NT2/D1 (cell line): ENCODE data around the gene SERAC1.

ENCODE experiments used
- DNase-seq: peaks from one replicate; pipeline ENCODE4 v3.0.0-alpha.2; 2011; ENCODE audit warnings: low read depth, low spot score
- H3K27me3 ChIP-seq: 2 replicates; pipeline ENCODE4 v1.6.0; 2011; ENCODE audit warnings: mild to moderate bottlenecking; ENCODE audit not compliant: insufficient read length, insufficient read depth
- H3K36me3 ChIP-seq: 2 replicates; pipeline ENCODE4 v1.6.1; 2011; ENCODE audit warnings: mild to moderate bottlenecking, low read length, mixed read lengths; ENCODE audit not compliant: insufficient read depth, insufficient read length
- H3K4me1 ChIP-seq: 2 replicates; pipeline ENCODE4 v1.5.1; 2011; ENCODE audit not compliant: insufficient read depth, insufficient read length
- H3K4me3 ChIP-seq: 2 replicates; pipeline ENCODE4 v1.5.1; 2011; ENCODE audit warnings: low read depth; ENCODE audit not compliant: insufficient read length
- H3K9ac ChIP-seq: 2 replicates; pipeline ENCODE4 v1.6.0; 2011; ENCODE audit warnings: low read depth; ENCODE audit not compliant: insufficient read length
- H3K9me3 ChIP-seq: 2 replicates; pipeline ENCODE4 v1.5.1; 2011; ENCODE audit warnings: mild to moderate bottlenecking, low read length; ENCODE audit not compliant: insufficient read depth
- SUZ12 ChIP-seq: IDR thresholded peaks from 2 replicates; pipeline ENCODE4 v1.6.1; 2011; ENCODE audit not compliant: insufficient read length, insufficient read depth; ENCODE audit errors: extremely low read depth
- YY1 ChIP-seq: IDR thresholded peaks from 2 replicates; pipeline ENCODE4 v1.6.1; 2011; ENCODE audit not compliant: insufficient read length, insufficient read depth
- ZNF274 ChIP-seq: IDR thresholded peaks from 2 replicates; pipeline ENCODE4 v1.6.1; 2011; ENCODE audit warnings: mild to moderate bottlenecking, low read depth, low read length

The SERAC1 gene

DNA sequence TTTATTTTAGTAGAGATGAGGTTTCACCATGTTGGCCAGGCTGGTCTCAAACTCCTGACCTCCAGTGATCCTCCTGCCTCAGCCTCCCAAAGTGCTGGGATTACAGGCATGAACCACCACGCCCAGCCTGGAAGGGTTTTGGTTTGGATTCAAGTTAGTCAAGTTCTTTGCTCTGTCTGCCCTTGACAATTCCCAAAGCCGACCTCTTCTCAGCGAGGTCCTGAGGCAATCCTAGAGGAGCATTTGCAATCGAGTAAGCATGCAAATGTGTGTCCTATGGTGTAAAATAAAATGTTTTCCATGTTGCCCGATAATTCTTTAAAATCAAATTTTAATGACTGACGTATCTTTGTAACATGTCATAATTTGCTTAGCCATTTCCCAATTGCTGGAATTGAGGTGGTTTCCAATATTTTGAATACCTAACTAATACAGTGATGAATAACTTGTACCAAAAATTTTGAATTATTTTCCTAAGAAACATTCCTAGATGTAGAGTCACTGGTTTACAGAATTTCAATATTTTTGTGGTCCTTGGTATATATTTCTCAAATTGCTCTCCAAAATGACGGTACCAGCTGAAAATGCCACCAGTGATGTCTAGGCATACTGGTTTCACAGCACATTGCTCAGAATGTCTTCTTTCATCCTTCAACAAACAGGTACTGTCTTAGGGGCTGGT is 38.8 kb upstream of the SERAC1 start:
- Histone ChIP-seq H3K36me3 (no peaks in the 10 kb centered on the region), H3K9me3 (no peaks in the 10 kb centered on the region), H3K4me3 (no peak overlapping the region), H3K27me3 (no peaks in the 10 kb centered on the region), H3K9ac (no peak overlapping the region), H3K4me1 (no peaks in the 10 kb centered on the region)
- no peak for DNase-seq
- TF ChIP-seq ZNF274 (no peak), YY1 (no peak), SUZ12 (no peak)

DNA sequence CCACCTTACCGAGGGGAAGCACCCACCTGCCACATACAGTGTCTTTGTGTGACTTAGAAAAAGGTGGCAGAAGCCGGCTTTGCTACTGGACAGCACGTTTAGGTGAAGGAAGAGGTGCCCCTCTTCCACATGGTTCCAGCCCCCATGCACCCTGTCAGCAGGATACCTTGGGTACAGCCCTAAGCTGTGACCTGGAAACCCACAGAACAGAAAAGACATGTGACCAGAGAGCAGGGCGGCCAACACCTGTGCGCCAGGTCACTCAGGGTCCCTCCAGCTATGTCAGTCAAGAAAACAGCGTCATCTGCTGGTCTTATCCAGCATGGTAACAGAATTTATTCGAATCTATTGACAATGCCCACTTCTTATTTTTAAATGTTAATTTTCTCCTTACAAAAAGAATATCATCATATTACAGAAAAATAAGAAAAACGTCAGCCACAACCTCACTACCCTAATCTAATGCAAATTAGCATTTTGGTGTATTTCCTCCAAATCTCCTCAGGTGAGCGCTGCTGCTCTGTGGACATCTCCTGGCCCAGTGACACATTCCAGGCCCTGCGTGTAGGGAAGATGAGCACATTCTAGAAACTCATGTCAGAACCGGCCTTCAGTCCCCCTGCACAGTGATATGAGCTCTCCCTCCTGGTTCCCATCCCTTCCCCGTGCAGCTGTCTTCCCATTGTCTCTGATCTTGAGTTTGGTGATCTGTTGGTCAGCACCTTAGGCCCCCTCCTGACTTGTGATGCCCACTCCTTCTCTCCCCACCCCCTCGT is 37.3 kb upstream of the SERAC1 start:
- H3K27me3 ChIP-seq, result no peaks in the 10 kb centered on the region
- no peak overlapping the region for H3K9ac ChIP-seq
- TF ChIP-seq ZNF274 (no peak), YY1 (no peak), SUZ12 (no peak)
- DNase-seq, result no peak
- H3K4me3 ChIP-seq, result no peak overlapping the region
- H3K36me3 ChIP-seq, result no peaks in the 10 kb centered on the region
- H3K9me3 ChIP-seq, result no peaks in the 10 kb centered on the region
- no peaks in the 10 kb centered on the region for H3K4me1 ChIP-seq

DNA sequence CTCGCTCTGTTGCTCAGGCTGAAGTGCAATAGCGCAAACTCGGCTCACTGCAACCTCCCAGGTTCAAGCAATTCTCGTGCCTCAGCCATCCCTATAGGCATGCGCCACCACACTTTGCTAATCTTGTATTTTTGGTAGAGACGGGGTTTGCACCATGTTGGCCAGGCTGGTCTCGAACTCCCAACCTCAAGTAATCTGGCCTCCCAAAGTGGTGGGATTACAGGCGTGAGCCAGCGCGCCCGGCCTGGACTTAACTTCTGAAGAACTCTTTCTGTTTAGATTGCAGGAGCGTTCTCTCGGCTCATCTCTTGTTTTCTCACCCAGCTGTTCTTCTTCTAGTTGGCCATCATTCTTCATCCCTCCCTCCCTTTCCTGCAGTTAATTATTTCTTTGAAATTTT is 30.4 kb upstream of the SERAC1 start:
- Histone ChIP-seq H3K36me3 (no peaks in the 10 kb centered on the region), H3K27me3 (no peaks in the 10 kb centered on the region), H3K9ac (no peak overlapping the region), H3K9me3 (no peaks in the 10 kb centered on the region), H3K4me1 (no peaks in the 10 kb centered on the region), H3K4me3 (no peak overlapping the region)
- no peak for DNase-seq
- TF ChIP-seq YY1 (no peak), ZNF274 (no peak), SUZ12 (no peak)

DNA sequence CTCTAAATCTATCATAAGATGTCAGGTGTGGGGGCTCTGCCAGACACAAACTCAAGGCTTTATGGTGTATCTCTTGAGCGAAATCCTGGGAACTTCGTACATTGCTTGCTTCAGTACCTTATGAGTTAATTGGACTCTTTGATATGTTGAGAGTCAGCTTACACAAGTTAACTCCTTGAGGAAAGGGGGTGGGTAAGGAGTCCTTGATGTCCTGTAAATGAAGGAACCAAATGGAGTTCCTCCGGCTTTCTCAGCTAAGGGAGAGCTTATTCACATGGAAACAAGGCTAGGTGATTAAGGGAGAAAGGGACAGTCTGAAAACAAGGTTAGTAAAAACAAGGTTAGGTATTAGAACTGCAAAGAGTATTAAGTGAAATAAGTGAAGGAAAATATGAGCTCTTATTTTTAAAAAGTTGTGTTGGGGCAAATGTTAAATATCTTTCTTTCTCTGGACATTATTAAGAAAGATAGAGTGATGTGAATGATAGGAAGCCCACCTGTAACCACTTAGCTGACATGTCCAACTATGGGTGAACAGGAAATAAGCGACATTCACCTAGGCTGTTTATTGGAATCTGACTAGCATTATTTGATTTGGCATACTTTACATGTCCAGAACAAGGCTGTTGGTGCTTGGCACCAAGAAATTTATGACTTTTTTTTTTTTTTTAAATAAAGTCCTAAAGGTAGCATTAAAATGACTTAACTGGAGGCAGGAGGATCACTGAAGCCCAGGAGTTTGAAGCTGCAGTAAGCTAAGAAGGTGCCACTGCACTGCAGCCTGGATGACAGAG is 26.6 kb upstream of the SERAC1 start:
- Histone ChIP-seq H3K36me3 (peaks cover 13% of the 10 kb centered on the region), H3K9me3 (no peaks in the 10 kb centered on the region)
- DNase-seq, result peak; percentile 76

DNA sequence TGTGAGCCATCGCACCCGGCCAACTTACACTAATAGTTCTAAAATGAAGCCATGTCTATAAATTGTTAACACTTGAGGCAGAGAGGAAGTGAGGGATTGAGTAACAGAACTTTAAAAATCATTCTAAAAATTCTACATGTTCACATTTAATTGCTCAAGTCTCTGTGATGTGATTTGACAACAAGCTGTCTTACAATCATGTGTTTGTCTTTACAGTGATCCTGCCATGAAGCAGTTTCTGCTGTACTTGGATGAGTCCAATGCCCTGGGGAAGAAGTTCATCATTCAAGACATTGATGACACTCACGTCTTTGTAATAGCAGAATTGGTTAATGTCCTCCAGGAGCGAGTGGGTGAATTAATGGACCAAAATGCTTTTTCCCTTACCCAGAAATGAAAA is 23.7 kb upstream of the SERAC1 start:
- Histone ChIP-seq H3K27me3 (no peaks in the 10 kb centered on the region), H3K36me3 (peaks cover 23% of the 10 kb centered on the region), H3K4me3 (no peak overlapping the region), H3K4me1 (no peaks in the 10 kb centered on the region), H3K9ac (no peak overlapping the region), H3K9me3 (peaks cover 7% of the 10 kb centered on the region; the same call in 1 of the 2 replicates)
- DNase-seq, result no peak
- TF ChIP-seq ZNF274 (no peak), SUZ12 (no peak), YY1 (no peak)

More for the DNA sequence above, 26.6 kb upstream of the SERAC1 start:
- no peaks in the 10 kb centered on the region for H3K4me1 ChIP-seq
- TF ChIP-seq YY1, result no peak
- TF ChIP-seq SUZ12, result no peak
- TF ChIP-seq ZNF274, result no peak
- no peak overlapping the region for H3K4me3 ChIP-seq
- no peaks in the 10 kb centered on the region for H3K27me3 ChIP-seq
- H3K9ac ChIP-seq, result no peak overlapping the region

DNA sequence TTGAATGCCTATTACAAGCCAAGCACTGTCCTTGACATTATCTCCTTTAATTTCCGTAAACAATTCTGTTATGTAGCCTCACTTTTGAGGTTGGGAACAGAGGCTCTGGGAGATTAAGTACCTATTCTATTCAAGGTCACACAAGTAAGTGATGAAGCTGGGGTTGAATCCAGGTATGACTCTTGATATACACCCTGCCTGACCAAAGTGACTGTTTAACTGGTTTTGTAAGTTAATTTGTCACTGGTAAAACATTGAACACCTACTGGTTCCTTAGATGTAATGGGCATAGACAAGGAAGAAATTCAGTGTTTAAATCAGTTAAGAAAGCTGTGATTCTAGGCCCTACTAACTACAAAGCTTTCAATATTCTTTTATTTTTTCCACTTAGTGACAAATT is 23.0 kb upstream of the SERAC1 start:
- Histone ChIP-seq H3K9me3 (peaks cover 7% of the 10 kb centered on the region; the same call in 1 of the 2 replicates), H3K36me3 (peaks cover 26% of the 10 kb centered on the region), H3K4me3 (no peak overlapping the region), H3K4me1 (no peaks in the 10 kb centered on the region), H3K27me3 (no peaks in the 10 kb centered on the region), H3K9ac (no peak overlapping the region)
- no peak for DNase-seq
- no peak for TF ChIP-seq ZNF274
- no peak for TF ChIP-seq YY1
- no peak for TF ChIP-seq SUZ12

DNA sequence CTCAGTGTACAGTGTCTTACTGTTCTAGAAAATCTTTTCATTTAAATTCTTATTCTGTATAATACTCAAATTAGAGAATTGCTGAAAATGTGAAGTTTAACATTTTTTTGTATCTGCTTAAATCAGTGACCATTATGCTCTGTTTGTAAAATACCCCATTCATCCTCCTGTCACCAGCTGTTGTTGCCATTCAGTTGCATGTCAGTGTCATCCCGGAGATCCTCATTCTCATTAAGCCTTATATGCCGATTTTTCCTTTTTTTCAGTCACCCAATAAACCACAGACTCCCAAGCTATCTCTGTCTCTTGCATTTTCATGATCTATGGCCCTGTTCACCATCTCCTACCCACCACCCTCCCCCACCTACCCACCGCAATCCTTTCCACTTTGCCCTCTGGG is 20.5 kb upstream of the SERAC1 start:
- no peaks in the 10 kb centered on the region for H3K4me1 ChIP-seq
- H3K27me3 ChIP-seq, result no peaks in the 10 kb centered on the region
- TF ChIP-seq SUZ12, result no peak
- TF ChIP-seq YY1, result no peak
- no peak for TF ChIP-seq ZNF274
- peaks cover 26% of the 10 kb centered on the region for H3K36me3 ChIP-seq
- H3K4me3 ChIP-seq, result no peak overlapping the region
- peaks cover 7% of the 10 kb centered on the region; the same call in 1 of the 2 replicates for H3K9me3 ChIP-seq
- no peak for DNase-seq
- H3K9ac ChIP-seq, result no peak overlapping the region
